SK-N-SH (cell line): Measurements from ENCODE around the gene TLDC2. TPM values are rescaled to one million over a fixed set of nuclear protein-coding genes. Genes with fewer than 3 reads are reported as not detected.
A peak's percentile ranks its signal among the peaks of the same experiment; 100 is the strongest.

Source experiments
- CTCF ChIA-PET: fragments of 300-600, 350-600 bp; formaldehyde crosslinking; extraction: SDS; loops from one replicate; lab custom pipeline; 2021; lab: Yijun Ruan, JAX
- POLR2A ChIA-PET: fragments of 350-600 bp; sonication (Branson Sonifier 250); formaldehyde crosslinking; extraction: SDS; loops from one replicate; lab custom pipeline; 2020; ENCODE audit warnings: antibody characterized with exemption, inconsistent platforms; lab: Yijun Ruan, JAX
- DNase-seq: peaks from one replicate; pipeline ENCODE4 v3.0.0; 2012
- H2AFZ ChIP-seq: fragments of 200-600 bp; sonication (generic); 2 replicates; pipeline ENCODE4 v1.8.1; 2016; ENCODE audit warnings: antibody characterized with exemption, mild to moderate bottlenecking, low read depth
- H3F3A ChIP-seq: fragments of 200-600 bp; sonication (generic); replicated peaks from 2 replicates; pipeline ENCODE3; 2016; ENCODE audit warnings: antibody characterized with exemption, mild to moderate bottlenecking; ENCODE audit not compliant: insufficient read depth
- H3K27ac ChIP-seq, 2 experiments: fragments of 200-500 bp in 1 of 2; fragments of 200-600 bp in 1 of 2; sonication (Bioruptor generic) in 1 of 2; sonication (generic), shearing (Covaris generic) in 1 of 2; 2 replicates each; pipeline versions ENCODE4 v1.5.1 to v1.6.1; 2014 to 2016; ENCODE audit warnings: low read depth in 2 of 2, inconsistent platforms in 1 of 2, low read length in 1 of 2, mild to moderate bottlenecking in 1 of 2, mixed read lengths in 1 of 2
- H3K27me3 ChIP-seq: fragments of 200-600 bp; sonication (generic), shearing (Covaris generic); 2 replicates; pipeline ENCODE4 v1.6.1; 2016; ENCODE audit warnings: mixed run types; ENCODE audit not compliant: insufficient read depth
- H3K36me3 ChIP-seq, 2 experiments: fragments of 200-500 bp in 1 of 2; fragments of 200-600 bp in 1 of 2; sonication (Bioruptor generic) in 1 of 2; sonication (generic) in 1 of 2; replicated peaks in 1 of 2; 2 replicates each; pipeline versions ENCODE3 to v1.5.1; 2014 to 2016; ENCODE audit warnings: low read length in 1 of 2, mild to moderate bottlenecking in 1 of 2; ENCODE audit not compliant: insufficient read depth in 2 of 2, control insufficient read depth in 1 of 2
- H3K4me1 ChIP-seq, 2 experiments: fragments of 200-500 bp in 1 of 2; fragments of 200-600 bp in 1 of 2; sonication (Bioruptor generic) in 1 of 2; sonication (generic), shearing (Covaris generic) in 1 of 2; 2 replicates each; pipeline versions ENCODE4 v1.5.1 to v1.6.1; 2014 to 2016; ENCODE audit warnings: low read depth in 1 of 2, low read length in 1 of 2, mixed run types in 1 of 2; ENCODE audit not compliant: insufficient read depth in 2 of 2, control insufficient read depth in 1 of 2
- H3K4me2 ChIP-seq: fragments of 200-600 bp; sonication (generic), shearing (Covaris generic); 2 replicates; pipeline ENCODE4 v1.6.1; 2017; ENCODE audit warnings: mixed run types
- H3K4me3 ChIP-seq, 2 experiments: fragments of 200-500 bp in 1 of 2; fragments of 200-600 bp in 1 of 2; sonication (Bioruptor generic) in 1 of 2; sonication (generic), shearing (Covaris generic) in 1 of 2; 2 replicates each; pipeline versions ENCODE4 v1.5.1 to v1.8.1; 2014 to 2016; ENCODE audit warnings: low read depth in 2 of 2, inconsistent platforms in 1 of 2, low read length in 1 of 2, mild to moderate bottlenecking in 1 of 2, mixed read lengths in 1 of 2, moderate library complexity in 1 of 2
- H3K79me2 ChIP-seq: fragments of 200-600 bp; sonication (generic); 2 replicates; pipeline ENCODE4 v1.8.1; 2017; ENCODE audit warnings: mild to moderate bottlenecking; ENCODE audit not compliant: insufficient read depth
- H3K9ac ChIP-seq: fragments of 200-600 bp; sonication (generic); 2 replicates; pipeline ENCODE4 v1.6.1; 2017; ENCODE audit warnings: mixed run types
- H3K9me2 ChIP-seq: fragments of 200-600 bp; sonication (generic); 2 replicates; pipeline ENCODE4 v1.6.1; 2017; ENCODE audit warnings: mixed run types
- H3K9me3 ChIP-seq: fragments of 200-600 bp; sonication (generic); 2 replicates; pipeline ENCODE4 v1.6.1; 2017; ENCODE audit warnings: mixed run types, mild to moderate bottlenecking, moderate library complexity
- H4K20me1 ChIP-seq: fragments of 200-600 bp; sonication (generic); 2 replicates; pipeline ENCODE4 v1.6.1; 2017; ENCODE audit warnings: mild to moderate bottlenecking, mixed run types; ENCODE audit not compliant: insufficient read depth
- CHD2 ChIP-seq: fragments of 150-350 bp; IDR thresholded peaks from 2 replicates; pipeline ENCODE4 v1.6.1; 2018; ENCODE audit warnings: low read length; ENCODE audit not compliant: partially characterized antibody
- CTCF ChIP-seq: fragments of 200-600 bp; sonication (generic); IDR thresholded peaks from 2 replicates; pipeline ENCODE4 v1.6.1; 2017; ENCODE audit warnings: antibody characterized with exemption, mild to moderate bottlenecking, moderate library complexity
- EP300 ChIP-seq, 2 experiments: IDR thresholded peaks; 2 replicates each; pipeline versions ENCODE4 v1.4.0 to v1.6.1; 2012; ENCODE audit warnings: borderline replicate concordance in 1 of 2, low read depth in 1 of 2, low read length in 1 of 2
- FOSL2 ChIP-seq: IDR thresholded peaks from 2 replicates; pipeline ENCODE4 v1.4.0; 2012; ENCODE audit warnings: low read depth, mild to moderate bottlenecking, moderate library complexity, borderline replicate concordance
- FOXM1 ChIP-seq: IDR thresholded peaks from 2 replicates; pipeline ENCODE4 v1.4.0; 2012; ENCODE audit warnings: low read depth, mild to moderate bottlenecking
- GABPA ChIP-seq: IDR thresholded peaks from 2 replicates; pipeline ENCODE4 v1.4.0; 2012; ENCODE audit warnings: low read depth, mild to moderate bottlenecking
- GATA2 ChIP-seq: sonication (generic); formaldehyde crosslinking; IDR thresholded peaks from 2 replicates; pipeline ENCODE4 v1.5.0; 2020; ENCODE audit warnings: mild to moderate bottlenecking, missing genetic modification reagents
- MAX ChIP-seq: IDR thresholded peaks from 2 replicates; pipeline ENCODE4 v1.4.0; 2012; ENCODE audit warnings: low read depth
- MEF2A ChIP-seq: IDR thresholded peaks from 2 replicates; pipeline ENCODE4 v1.4.0; 2012; ENCODE audit warnings: low read depth, borderline replicate concordance
- MXI1 ChIP-seq: IDR thresholded peaks from 2 replicates; pipeline ENCODE4 v1.6.1; 2012; ENCODE audit warnings: mild to moderate bottlenecking, low read depth, low read length, improper control_type of control experiment
- NFIC ChIP-seq: IDR thresholded peaks from 2 replicates; pipeline ENCODE4 v1.4.0; 2012; ENCODE audit warnings: borderline replicate concordance
- NRF1 ChIP-seq: IDR thresholded peaks from 2 replicates; pipeline ENCODE4 v1.6.1; 2012; ENCODE audit warnings: low read depth, mild to moderate bottlenecking, low read length
- POLR2AphosphoS5 ChIP-seq: IDR thresholded peaks from 2 replicates; pipeline ENCODE4 v1.6.1; 2012; ENCODE audit warnings: low read depth, low read length
- RAD21 ChIP-seq: IDR thresholded peaks from 2 replicates; pipeline ENCODE4 v1.6.1; 2012; ENCODE audit warnings: mild to moderate bottlenecking, low read length
- RCOR1 ChIP-seq: fragments of 150-350 bp; IDR thresholded peaks from 2 replicates; pipeline ENCODE4 v1.6.1; 2017; ENCODE audit warnings: antibody characterized with exemption, low read length
- SIN3A ChIP-seq: IDR thresholded peaks from 2 replicates; pipeline ENCODE4 v1.6.1; 2012; ENCODE audit warnings: low read depth, mild to moderate bottlenecking, low read length, moderate library complexity, borderline replicate concordance
- SMC3 ChIP-seq: IDR thresholded peaks from 2 replicates; pipeline ENCODE4 v1.6.1; 2012; ENCODE audit warnings: low read depth, low read length, improper control_type of control experiment
- TAF1 ChIP-seq: IDR thresholded peaks from 2 replicates; pipeline ENCODE4 v1.6.1; 2012; ENCODE audit warnings: low read depth, mild to moderate bottlenecking, low read length, moderate library complexity, borderline replicate concordance
- TCF12 ChIP-seq: IDR thresholded peaks from 2 replicates; pipeline ENCODE4 v1.4.0; 2012
- TEAD4 ChIP-seq: IDR thresholded peaks from 2 replicates; pipeline ENCODE4 v1.4.0; 2012; ENCODE audit warnings: mild to moderate bottlenecking, borderline replicate concordance; ENCODE audit not compliant: insufficient read depth
- USF1 ChIP-seq: IDR thresholded peaks from 2 replicates; pipeline ENCODE4 v1.4.0; 2012; ENCODE audit warnings: low read depth, borderline replicate concordance
- USF2 ChIP-seq: fragments of 150-350 bp; IDR thresholded peaks from 2 replicates; pipeline ENCODE4 v1.6.1; 2017; ENCODE audit warnings: antibody characterized with exemption, low read length, low read depth, borderline replicate concordance
- YY1 ChIP-seq: IDR thresholded peaks from 2 replicates; pipeline ENCODE4 v1.4.0; 2012; ENCODE audit warnings: low read depth, mild to moderate bottlenecking
- WGBS: methylation state at CpG from one replicate; pipeline ENCODE4 v1.1.6; 2017; ENCODE audit warnings: low lambda C conversion rate; 5-methylcytosine and 5-hydroxymethylcytosine counted together
- polyA plus RNA-seq, 3 experiments: library from polyadenylated mRNA; depleted of rRNA; stranded (reverse); fragments of >200 nt; gene quantifications; 2 replicates each; pipeline ENCODE4 v1.2.3, GENCODE V29; 2012

TLDC2 gene
- polyA plus RNA-seq, 1 of the 3 experiments (the other 2 are of a cell fraction), result 0.02 TPM

GRCh38 chr20:36856195-36856594, 19.7 kb upstream of the TLDC2 start (continued):
- TF ChIP-seq USF2 (no peak), TCF12 (no peak), NRF1 (no peak), CTCF (no peak), SMC3 (no peak), FOXM1 (no peak), TAF1 (no peak), GATA2 (CRISPR knock-in tag) (no peak), RAD21 (no peak), SIN3A (no peak), POLR2AphosphoS5 (no peak), GABPA (no peak), RCOR1 (no peak), EP300 (IDR thresholded peaks at IDR 0.05; ENCODE audit: borderline replicate concordance in 1 of 2, low read depth in 1 of 2, low read length in 1 of 2) (no peak)

- no peak overlapping the region for H3K4me3 ChIP-seq
- no peaks in the 10 kb centered on the region for H3K9me2 ChIP-seq
- TF ChIP-seq MEF2A (no peak), NRF1 (no peak), YY1 (no peak), FOSL2 (no peak), GATA2 (CRISPR knock-in tag) (no peak), USF2 (no peak), USF1 (no peak), RAD21 (no peak), TAF1 (no peak), TEAD4 (no peak), MAX (no peak), POLR2AphosphoS5 (no peak), SMC3 (no peak), RCOR1 (no peak), CHD2 (no peak), NFIC (no peak), FOXM1 (no peak), MXI1 (no peak)
- WGBS, result 76% methylated on average over 15 of the region's 17 CpGs
- no peak overlapping the region for H2AFZ ChIP-seq
- peak overlapping the region; percentile 72 for H3K4me2 ChIP-seq
- H3K9ac ChIP-seq, result peak overlapping the region; percentile 39
- ChIA-PET POLR2A (interaction anchor here (0.9 kb wide), 1 partner anchor 10 kb away, joined by 3 read pairs; no protein-coding TSS in a partner anchor), CTCF (no interaction called here)
- H3K27me3 ChIP-seq, result no peaks in the 10 kb centered on the region
- H3F3A ChIP-seq, result peaks cover 7% of the 10 kb centered on the region
- peaks cover 64% of the 10 kb centered on the region for H4K20me1 ChIP-seq
- H3K9me3 ChIP-seq, result no peaks in the 10 kb centered on the region
- no peak for DNase-seq
- H3K36me3 ChIP-seq, result peaks cover 0 to 9% of the 10 kb centered on the region in 2 experiments
- peaks cover 98% of the 10 kb centered on the region for H3K79me2 ChIP-seq
- H3K4me1 ChIP-seq, result peaks cover 32 to 51% of the 10 kb centered on the region in 2 experiments
- H3K27ac ChIP-seq, result peak overlapping the region in 1 of 2 experiments; percentile 51; a peak in 2 of 4 replicates
Measured at GRCh38 chr20:36856691-36857635, 19.0 kb upstream of the TLDC2 start.
